ENCODE measurements around the gene MYO15B.

DNA sequence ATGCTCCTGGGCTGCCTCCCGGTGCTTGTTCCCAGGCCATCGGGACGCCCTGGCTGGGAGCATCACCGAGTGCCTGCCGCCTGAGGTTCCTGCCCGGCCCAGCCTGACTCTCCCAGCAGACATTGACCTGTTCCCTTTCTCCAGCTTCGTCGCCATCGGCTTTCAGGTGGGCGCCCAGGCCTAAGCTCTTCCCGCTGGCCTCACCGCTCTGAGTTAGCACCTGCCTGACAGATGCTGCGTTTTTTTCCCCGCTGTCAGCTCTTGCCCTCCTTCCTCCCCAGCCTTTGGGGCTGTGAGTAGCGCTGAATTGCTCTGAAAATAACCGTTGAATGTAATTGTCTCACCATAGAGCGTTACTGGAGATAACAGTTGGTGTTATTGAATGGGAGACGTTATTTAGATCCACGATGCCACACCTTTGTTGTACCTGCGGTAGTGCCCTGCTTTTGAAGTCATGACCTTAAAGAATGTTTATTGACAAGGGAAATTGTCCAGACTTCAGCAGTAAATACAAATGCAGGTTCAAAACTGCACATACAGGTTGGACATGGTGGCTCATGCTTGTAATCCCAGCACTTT, 24.3 kb downstream of the MYO15B start:
- TF ChIP-seq, protein P1, sequence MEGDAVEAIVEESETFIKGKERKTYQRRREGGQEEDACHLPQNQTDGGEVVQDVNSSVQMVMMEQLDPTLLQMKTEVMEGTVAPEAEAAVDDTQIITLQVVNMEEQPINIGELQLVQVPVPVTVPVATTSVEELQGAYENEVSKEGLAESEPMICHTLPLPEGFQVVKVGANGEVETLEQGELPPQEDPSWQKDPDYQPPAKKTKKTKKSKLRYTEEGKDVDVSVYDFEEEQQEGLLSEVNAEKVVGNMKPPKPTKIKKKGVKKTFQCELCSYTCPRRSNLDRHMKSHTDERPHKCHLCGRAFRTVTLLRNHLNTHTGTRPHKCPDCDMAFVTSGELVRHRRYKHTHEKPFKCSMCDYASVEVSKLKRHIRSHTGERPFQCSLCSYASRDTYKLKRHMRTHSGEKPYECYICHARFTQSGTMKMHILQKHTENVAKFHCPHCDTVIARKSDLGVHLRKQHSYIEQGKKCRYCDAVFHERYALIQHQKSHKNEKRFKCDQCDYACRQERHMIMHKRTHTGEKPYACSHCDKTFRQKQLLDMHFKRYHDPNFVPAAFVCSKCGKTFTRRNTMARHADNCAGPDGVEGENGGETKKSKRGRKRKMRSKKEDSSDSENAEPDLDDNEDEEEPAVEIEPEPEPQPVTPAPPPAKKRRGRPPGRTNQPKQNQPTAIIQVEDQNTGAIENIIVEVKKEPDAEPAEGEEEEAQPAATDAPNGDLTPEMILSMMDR (IDR thresholded peaks at IDR 0.05; ENCODE audit: extremely low read depth in 1 of 2, insufficient read depth in 1 of 2, low read depth in 1 of 2, low read length in 2 of 2) = no peak
- TF ChIP-seq EZH2 (IDR thresholded peaks at IDR 0.05; ENCODE audit: borderline replicate concordance, low read depth, low read length, severe bottlenecking) (no peak), POLR2A (IDR thresholded peaks at IDR 0.05; ENCODE audit: low read depth, low read length) (no peak), MYC (IDR thresholded peaks at IDR 0.05; ENCODE audit: low read depth, low read length) (no peak), GATA2 (IDR thresholded peaks at IDR 0.05; ENCODE audit: insufficient read depth, insufficient read length, low read depth, low read length) (no peak), POLR2AphosphoS5 (IDR thresholded peaks at IDR 0.05; ENCODE audit: insufficient read depth, low read depth, low read length) (no peak), JUN (IDR thresholded peaks at IDR 0.05; ENCODE audit: borderline replicate concordance, insufficient read depth, insufficient read length, low read depth) (no peak), FOS (IDR thresholded peaks at IDR 0.05; ENCODE audit: borderline replicate concordance, insufficient read depth, low read length) (no peak)
